Nasal cavity respiratory epithelium epithelial cell of viscerocranial mucosa (primary cell): Measurements from ENCODE around the gene GFRA1. TPM values are rescaled to one million over a fixed set of nuclear protein-coding genes. Genes with fewer than 3 reads are reported as not detected.

Source experiments
- total RNA-seq: library from RNA; depleted of rRNA; stranded (reverse); fragments of >200 nt; gene quantifications from 2 replicates; pipeline ENCODE4 v1.2.3, GENCODE V29; 2014

GFRA1 gene
- under 0.01 TPM in 1 of 2 replicates, not detected in the other for total RNA-seq

GRCh38 chr10:116272440-116273283 is at the start of gene GFRA1:
Gene GFRA1, minus strand, starts transcription at chr10:116273206. Its CDS starts 1,177 bp downstream, at chr10:116272029.

Other genes starting within 250 kb of the GFRA1 start
- gene CCDC172, start 51.2 kb upstream of the GFRA1 start, total RNA-seq = not detected in 2 replicates
- gene PNLIPRP3, start 154.6 kb upstream of the GFRA1 start, total RNA-seq = 29.0 and 171 TPM in 2 replicates